Measurements from ENCODE around the gene ACAA1. TPM values are rescaled to one million over a fixed set of nuclear protein-coding genes. Genes with fewer than 3 reads are reported as not detected.

ACAA1 gene
- total and polyA plus RNA-seq, 10 of the 15 experiments (the other 5 are each of a cell fraction or from before 2014, with no cell fraction given), result 5.7 to 85.4 (median 60.6) TPM

- Histone ChIP-seq H3K4me1 (ENCODE audit: control insufficient read depth, insufficient read depth, low read length) (peaks cover 37% of the 10 kb centered on the region), H3K9me3 (replicated peaks; ENCODE audit: control insufficient read depth, insufficient read depth, low read length) (no peaks in the 10 kb centered on the region; the same call in 2 of the 3 replicates), H3K9ac (ENCODE audit: control insufficient read depth, insufficient read depth, low read length) (peak overlapping the region; percentile 94), H3K4me3 (peak overlapping the region; percentile 98), H3K27me3 (replicated peaks in 1 of 2; ENCODE audit: control insufficient read depth in 2 of 2, insufficient read depth in 2 of 2, low read length in 1 of 2) (no peaks in the 10 kb centered on the region), H3K27ac (ENCODE audit: control insufficient read depth, insufficient read depth) (peak overlapping the region; percentile 99), H4K20me1 (ENCODE audit: control insufficient read depth, insufficient read depth) (no peaks in the 10 kb centered on the region), H3K79me2 (ENCODE audit: control insufficient read depth, insufficient read depth, low read length) (peaks cover 62% of the 10 kb centered on the region), H2AFZ (ENCODE audit: control insufficient read depth, low read depth, low read length) (no peak overlapping the region), H3K36me3 (ENCODE audit: control insufficient read depth in 2 of 2, insufficient read depth in 2 of 2, low read length in 1 of 2) (peaks cover 0 to 15% of the 10 kb centered on the region in 2 experiments; a peak in 1 of 4 replicates), H3K4me2 (ENCODE audit: control insufficient read depth, insufficient read depth) (peak overlapping the region; percentile 99)
- ChIA-PET CTCF (interaction anchor here (0.7 to 8.2 kb wide), 8 partner anchors 9 to 207 kb away, joined by 3 to 74 read pairs (median 6); partner anchors contain the start of genes OXSR1 and XYLB), POLR2A (interaction anchor here (1.0 to 8.8 kb wide), 6 partner anchors 9 to 207 kb away, joined by 3 to 146 read pairs (median 12); partner anchors contain the start of genes OXSR1 and XYLB), SMC1A (ENCODE audit: uncharacterized antibody, unreplicated experiment) (interaction anchor here (1.1 to 8.2 kb wide), 5 partner anchors 15 to 77 kb away, joined by 3 to 92 read pairs (median 18); partner anchors contain the start of gene OXSR1), RAD21 (ENCODE audit: unreplicated experiment) (interaction anchor here (1.0 to 5.0 kb wide), 5 partner anchors 25 to 142 kb away, joined by 3 to 62 read pairs (median 5); partner anchors contain the start of genes DLEC1, OXSR1 and SLC22A14)
- BruUV-seq (replicated peaks), result TSS peak; percentile 49
- intact Hi-C loops (cut with micrococcal nuclease; ENCODE audit: unreplicated experiment), result loop anchor here (5.0 kb wide), 1 partner anchor 73 kb away; no protein-coding TSS in a partner anchor
- in situ Hi-C loops (cut with MboI), result no loop called here
- FAIRE-seq (no peak), ATAC-seq (no peak), DNase-seq (ENCODE audit: low read depth, low spot score) (no peak)
- 63% methylated on average over 7 of the region's 7 CpGs for WGBS (ENCODE audit: insufficient coverage, insufficient replicate concordance, low lambda C conversion rate, missing lambda C conversion rate)
- TF ChIP-seq JUNB (IDR thresholded peaks at IDR 0.05) (no peak), KLF5 (IDR thresholded peaks at IDR 0.05; ENCODE audit: partially characterized antibody) (no peak), GABPA (IDR thresholded peaks at IDR 0.05; ENCODE audit: low read depth) (no peak), MYB (IDR thresholded peaks at IDR 0.05; ENCODE audit: borderline replicate concordance, low read depth, low read length) (no peak), EZH2 (IDR thresholded peaks at IDR 0.05; ENCODE audit: borderline replicate concordance, control insufficient read depth, low read depth, low read length) (no peak), NFYA (IDR thresholded peaks at IDR 0.05; ENCODE audit: borderline replicate concordance, low read depth, low read length) (no peak), NFYB (IDR thresholded peaks at IDR 0.05; ENCODE audit: insufficient read depth, low read depth, low read length) (no peak), POLR2AphosphoS2 (IDR thresholded peaks at IDR 0.05; ENCODE audit: low read depth, low read length) (no peak), HDAC6 (IDR thresholded peaks at IDR 0.05; ENCODE audit: unreplicated experiment) (no peak), PRDM15 (CRISPR knock-in tag; IDR thresholded peaks at IDR 0.05) (no peak), CBX3 (IDR thresholded peaks at IDR 0.05; ENCODE audit: borderline replicate concordance, low read depth) (no peak), KDM1A (IDR thresholded peaks at IDR 0.05; ENCODE audit: borderline replicate concordance) (no peak), MXI1 (IDR thresholded peaks at IDR 0.05; ENCODE audit: low read depth, low read length) (no peak), HCFC1 (IDR thresholded peaks at IDR 0.05; ENCODE audit: low read length) (no peak), POLR2A (IDR thresholded peaks at IDR 0.05; ENCODE audit: low read depth, low read length) (no peak), EGR1 (IDR thresholded peaks at IDR 0.05; ENCODE audit: borderline replicate concordance in 1 of 2, low read depth in 2 of 2, low read length in 2 of 2) (no peak), IRF3 (IDR thresholded peaks at IDR 0.05) (no peak), ESRRA (IDR thresholded peaks at IDR 0.05; ENCODE audit: low read length) (no peak)
Measured at GRCh38 chr3:38139652-38140051, 2.7 kb upstream of the ACAA1 start.

Measured in GM12878 (cell line).